GM21576 (cell line): ENCODE results near the gene HESX1.

ENCODE experiments used
- ATAC-seq: cut with Tn5 transposase; IDR thresholded peaks from one replicate; pipeline ENCODE4 v1.9.1; 2021; ENCODE audit warnings: mild to moderate bottlenecking, moderate library complexity; ENCODE audit not compliant: unreplicated experiment

The HESX1 gene

GRCh38 chr3:57168151-57168550 is 31.6 kb downstream of the HESX1 start:
- no peak for ATAC-seq

GRCh38 chr3:57166660-57167059 is 33.1 kb downstream of the HESX1 start:
- no peak for ATAC-seq

- ATAC-seq = no peak
Measured at GRCh38 chr3:57165641-57166040, 34.1 kb downstream of the HESX1 start.

GRCh38 chr3:57164657-57165573 is 34.9 kb downstream of the HESX1 start, which contains the start of gene IL17RD:
IL17RD (minus strand) TSS chr3:57165353; CDS start chr3:57165286, 67 bp downstream.
- ATAC-seq = no peak

- no peak for ATAC-seq
Measured at GRCh38 chr3:57164217-57164656, 35.5 kb downstream of the HESX1 start.

GRCh38 chr3:57163751-57164150 is 36.0 kb downstream of the HESX1 start:
- ATAC-seq = no peak

GRCh38 chr3:57161915-57162314 is 37.9 kb downstream of the HESX1 start:
- ATAC-seq = no peak

GRCh38 chr3:57160765-57161538 is 38.8 kb downstream of the HESX1 start:
- ATAC-seq = no peak

- no peak for ATAC-seq
Measured at GRCh38 chr3:57160076-57160764, 39.6 kb downstream of the HESX1 start.

GRCh38 chr3:57158813-57159738 is 40.7 kb downstream of the HESX1 start:
- ATAC-seq = no peak

GRCh38 chr3:57158325-57158724 is 41.5 kb downstream of the HESX1 start:
- ATAC-seq = no peak

- no peak for ATAC-seq
Measured at GRCh38 chr3:57157545-57157944, 42.2 kb downstream of the HESX1 start.

- ATAC-seq = no peak
Measured at GRCh38 chr3:57155310-57155643, 44.5 kb downstream of the HESX1 start.

- no peak for ATAC-seq
Measured at GRCh38 chr3:57154470-57155309, 45.1 kb downstream of the HESX1 start.

- no peak for ATAC-seq
Measured at GRCh38 chr3:57152151-57153143, 47.3 kb downstream of the HESX1 start.

- ATAC-seq = no peak
Measured at GRCh38 chr3:57151749-57152148, 48.0 kb downstream of the HESX1 start.

- ATAC-seq = no peak
Measured at GRCh38 chr3:57151021-57151449, 48.7 kb downstream of the HESX1 start.

GRCh38 chr3:57150113-57150581 is 49.6 kb downstream of the HESX1 start:
- no peak for ATAC-seq
